Sigmoid colon (tissue), 7 donors: ENCODE measurements around the gene FADS3. TPM values are rescaled to one million over a fixed set of nuclear protein-coding genes. Genes with fewer than 3 reads are reported as not detected.

Experiments
- DNase-seq: peaks from one replicate; pipeline ENCODE4 v3.0.0-alpha.2; 2019
- H3K27ac ChIP-seq, 4 donors: fragments of 200-600 bp; sonication (generic); one replicate each; pipeline ENCODE4 v1.5.1; 2016 to 2019; ENCODE audit warnings: mild to moderate bottlenecking in 1 of 4
- H3K27me3 ChIP-seq, 3 donors: fragments of 200-600 bp; sonication (generic); one replicate each; pipeline ENCODE4 v1.5.1; 2019; ENCODE audit warnings: mild to moderate bottlenecking in 1 of 3
- H3K36me3 ChIP-seq, 4 donors: fragments of 200-600 bp; sonication (generic); one replicate each; pipeline ENCODE4 v1.5.1; 2016 to 2019
- H3K4me1 ChIP-seq, 4 donors: fragments of 200-600 bp; sonication (generic); one replicate each; pipeline ENCODE4 v1.5.1; 2017 to 2019
- H3K4me3 ChIP-seq, 4 donors: fragments of 200-600 bp; sonication (generic); one replicate each; pipeline ENCODE4 v1.5.1; 2017 to 2019; ENCODE audit warnings: mild to moderate bottlenecking in 2 of 4, moderate library complexity in 1 of 4
- H3K9me3 ChIP-seq, 4 donors: fragments of 200-600 bp in 3 of 4; sonication (generic) in 3 of 4; one replicate each; pipeline versions ENCODE4 v1.5.1 to v1.6.1; 2013 to 2019
- EP300 ChIP-seq, 4 donors: sonication (generic); formaldehyde crosslinking; IDR thresholded peaks; one replicate each; pipeline ENCODE4 v1.6.1; 2017; ENCODE audit warnings: antibody characterized with exemption in 4 of 4
- POLR2A ChIP-seq, 2 donors: fragments of 450-650 bp; IDR thresholded peaks; one replicate each; pipeline ENCODE4 v1.6.1; 2016; ENCODE audit warnings: antibody characterized with exemption in 2 of 2, mild to moderate bottlenecking in 2 of 2, moderate library complexity in 2 of 2
- POLR2AphosphoS5 ChIP-seq, 4 donors: sonication (generic); formaldehyde crosslinking; IDR thresholded peaks; one replicate each; pipeline ENCODE4 v1.6.1; 2017; ENCODE audit warnings: antibody characterized with exemption in 4 of 4
- WGBS, 2 donors: extraction: QIAGEN DNeasy Blood & Tissue Kit; methylation state at CpG; one replicate each; pipeline ENCODE4 v1.1.7; 2013; 5-methylcytosine and 5-hydroxymethylcytosine counted together
- intact Hi-C: fragments of 100-400 bp; cut with DNase I; formaldehyde crosslinking; loops from one replicate; pipeline ENCODE4 v1.15.1; 2023
- polyA plus RNA-seq, 3 donors: library from polyadenylated mRNA; stranded (reverse); fragments of 200-250 nt; gene quantifications; one replicate each; pipeline ENCODE4 v1.2.3, GENCODE V29; 2013
- small RNA-seq, 3 donors: library from RNA; depleted of rRNA; stranded (forward); fragments of <200 nt; gene quantifications; one replicate each; pipeline ENCODE3, GENCODE V24; 2016
- total RNA-seq, 4 donors: library from RNA; depleted of rRNA; stranded (reverse); fragments of >200 nt; gene quantifications; one replicate each; pipeline ENCODE4 v1.1.0, GENCODE V29; 2016
- TF ChIP-seq, protein P1 (sequence below), 4 experiments: fragments of 450-650 bp in 3 of 4; fragments of 200-600 bp in 1 of 4; IDR thresholded peaks; one replicate each; pipeline ENCODE4 v1.5.1; 2016 to 2019; ENCODE audit warnings: antibody characterized with exemption in 4 of 4, mild to moderate bottlenecking in 3 of 4, moderate library complexity in 2 of 4
- donor health status: healthy with polysubstance abuse.
- donor health status: Bipolar disorder and iron deficiency.
- donor health status: healthy.

The FADS3 gene
- total and polyA plus RNA-seq, 7 donors, result 1.4 to 57.9 (median 21.5) TPM

DNA sequence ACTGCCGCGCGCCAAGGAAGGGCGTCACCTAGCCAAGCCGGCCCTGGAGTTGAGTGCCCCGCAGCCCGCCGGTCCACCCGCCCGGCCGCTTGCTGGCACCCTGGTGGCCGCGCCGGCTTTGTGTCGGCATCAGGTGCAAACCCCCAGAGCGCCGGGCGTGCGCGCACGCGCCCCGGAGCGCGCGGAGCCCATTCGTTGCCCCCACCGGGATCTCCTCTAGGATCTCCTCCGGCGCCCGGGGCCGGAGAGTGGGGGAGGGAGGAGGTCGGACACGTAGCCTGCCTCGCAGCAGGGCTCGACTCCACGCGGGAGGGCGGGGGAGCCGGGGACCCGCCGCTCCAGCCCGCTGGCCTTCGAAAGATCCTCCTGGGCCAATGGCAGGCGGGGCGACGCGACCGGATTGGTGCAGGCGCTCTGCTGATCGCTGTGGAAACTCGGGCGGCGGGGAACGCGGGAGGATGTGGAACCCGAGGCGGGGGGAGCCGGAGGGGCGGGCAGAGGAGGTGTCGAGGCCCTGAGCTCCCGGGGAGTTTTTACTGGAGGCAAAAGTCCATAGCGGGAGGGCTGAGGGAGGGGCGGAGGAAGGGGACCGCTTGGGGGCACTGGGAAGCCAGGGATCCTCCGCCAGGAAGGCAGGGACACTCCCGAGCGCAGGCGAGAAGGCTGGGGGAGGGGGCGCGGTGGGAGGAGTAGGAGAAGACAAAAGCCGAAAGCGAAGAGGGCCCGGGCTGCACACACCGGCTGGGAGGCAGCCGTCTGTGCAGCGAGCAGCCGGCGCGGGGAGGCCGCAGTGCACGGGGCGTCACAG is 63.6 kb downstream of the FADS3 start, which contains the start of gene FADS2:
Gene FADS2, plus strand, starts transcription at position 730 of the 808 bp plus-strand sequence. CDS start 91 bp downstream, outside the sequence.
- H3K27ac ChIP-seq, result peak within 1 kb of the TSS; percentile 80 to 86 (median 80)
- peaks cover 0 to 55% (median 43%) of the 10 kb centered on the region in 4 donors for H3K4me1 ChIP-seq
- no peaks in the 10 kb centered on the region for H3K27me3 ChIP-seq
- H3K9me3 ChIP-seq, result no peaks in the 10 kb centered on the region
- TF ChIP-seq, protein P1, sequence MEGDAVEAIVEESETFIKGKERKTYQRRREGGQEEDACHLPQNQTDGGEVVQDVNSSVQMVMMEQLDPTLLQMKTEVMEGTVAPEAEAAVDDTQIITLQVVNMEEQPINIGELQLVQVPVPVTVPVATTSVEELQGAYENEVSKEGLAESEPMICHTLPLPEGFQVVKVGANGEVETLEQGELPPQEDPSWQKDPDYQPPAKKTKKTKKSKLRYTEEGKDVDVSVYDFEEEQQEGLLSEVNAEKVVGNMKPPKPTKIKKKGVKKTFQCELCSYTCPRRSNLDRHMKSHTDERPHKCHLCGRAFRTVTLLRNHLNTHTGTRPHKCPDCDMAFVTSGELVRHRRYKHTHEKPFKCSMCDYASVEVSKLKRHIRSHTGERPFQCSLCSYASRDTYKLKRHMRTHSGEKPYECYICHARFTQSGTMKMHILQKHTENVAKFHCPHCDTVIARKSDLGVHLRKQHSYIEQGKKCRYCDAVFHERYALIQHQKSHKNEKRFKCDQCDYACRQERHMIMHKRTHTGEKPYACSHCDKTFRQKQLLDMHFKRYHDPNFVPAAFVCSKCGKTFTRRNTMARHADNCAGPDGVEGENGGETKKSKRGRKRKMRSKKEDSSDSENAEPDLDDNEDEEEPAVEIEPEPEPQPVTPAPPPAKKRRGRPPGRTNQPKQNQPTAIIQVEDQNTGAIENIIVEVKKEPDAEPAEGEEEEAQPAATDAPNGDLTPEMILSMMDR (IDR thresholded peaks at IDR 0.05), result no peak
- peak in 3 of 4 donors; percentile 55 to 81 (median 67) for TF ChIP-seq POLR2AphosphoS5 (IDR thresholded peaks at IDR 0.05)
- peak; percentile 31 to 39 for TF ChIP-seq POLR2A (IDR thresholded peaks at IDR 0.05)
- H3K36me3 ChIP-seq, result no peaks in the 10 kb centered on the region
- peak within 1 kb of the TSS; percentile 22 to 71 (median 56) for H3K4me3 ChIP-seq
- 1% methylated on average over 83 of the region's 83 CpGs for WGBS, 2 donors
- intact Hi-C loops, result no loop called here
- DNase-seq, result peak; percentile 92

DNA sequence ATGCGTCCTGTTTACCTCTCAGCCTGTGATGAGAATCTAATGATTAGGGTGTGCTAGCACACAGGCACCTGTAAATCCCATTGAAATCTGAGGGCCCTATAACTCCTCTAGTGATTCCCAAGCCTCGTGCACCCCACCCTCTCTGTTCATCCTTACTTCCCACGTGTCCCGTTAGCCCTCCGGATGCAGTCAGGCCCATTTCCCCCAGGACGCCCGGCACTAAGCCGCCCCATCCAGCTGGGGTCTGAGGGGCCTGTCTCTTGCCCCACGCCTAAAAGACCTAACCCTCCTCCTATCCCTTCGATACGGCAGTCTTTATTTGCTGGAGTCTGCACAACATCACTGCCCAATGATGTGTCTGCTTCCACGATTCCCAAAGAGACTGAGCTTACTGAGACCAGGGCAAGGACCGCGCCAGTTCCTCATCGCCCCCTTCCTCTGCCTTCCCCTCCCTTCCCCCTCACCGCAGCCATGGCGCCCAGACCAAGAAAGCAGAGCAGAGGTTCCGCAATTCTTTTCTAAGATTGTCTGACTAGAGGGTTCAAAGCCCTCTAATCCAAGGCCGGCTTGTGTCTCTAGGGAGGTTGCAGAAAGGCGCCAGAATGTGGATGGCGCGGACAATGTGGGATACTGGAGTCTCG is 64.3 kb downstream of the FADS3 start:
- intact Hi-C loops, result no loop called here
- peak overlapping the region; percentile 22 to 71 (median 56) for H3K4me3 ChIP-seq
- H3K27me3 ChIP-seq, result no peaks in the 10 kb centered on the region
- TF ChIP-seq EP300 (IDR thresholded peaks at IDR 0.05) (no peak), POLR2AphosphoS5 (IDR thresholded peaks at IDR 0.05) (no peak), POLR2A (IDR thresholded peaks at IDR 0.05) (no peak)
- WGBS, 2 donors, result 19 to 36% methylated on average over 23 of the region's 23 CpGs
- DNase-seq, result no peak
- H3K4me1 ChIP-seq, result peaks cover 0 to 54% (median 43%) of the 10 kb centered on the region in 4 donors
- peak overlapping the region; percentile 80 to 86 (median 80) for H3K27ac ChIP-seq
- no peaks in the 10 kb centered on the region for H3K36me3 ChIP-seq
- no peaks in the 10 kb centered on the region for H3K9me3 ChIP-seq

Small RNA genes lying within 50 kb of the gene (small RNA-seq; reads per million reads assigned to genes)
- gene MIR6746 (0 reads per million in 3 donors), gene RNU6-1243P (0 reads per million in 3 donors)

Other genes with a start within 250 kb of the FADS3 start
- gene DAGLA, start 211.2 kb downstream of the FADS3 start, total RNA-seq, result 1 to 10 TPM; 1.8 to 4.2 (median 2.0) TPM
- 1 to 10 TPM; 1.8 to 6.2 (median 2.4) TPM for gene DAGLA, start 211.2 kb downstream of the FADS3 start, polyA plus RNA-seq
- gene MYRF, start 138.9 kb downstream of the FADS3 start, total RNA-seq, result under 1 TPM; under 0.01 to 0.83 (median 0.60) TPM
- 1 to 10 TPM in 2 of 3 donors, under 1 TPM in 1; 0.46 to 6.4 (median 1.8) TPM for gene MYRF, start 138.9 kb downstream of the FADS3 start, polyA plus RNA-seq
- 10 to 100 TPM; 39.9 to 64.7 (median 57.4) TPM for gene TMEM258, start 98.9 kb downstream of the FADS3 start, total RNA-seq
- gene TMEM258, start 98.9 kb downstream of the FADS3 start, polyA plus RNA-seq, result 100 to 1,000 TPM; 139 to 224 (median 148) TPM
- 1 to 10 TPM; 5.3 to 8.0 (median 7.0) TPM for gene FEN1, start 98.6 kb downstream of the FADS3 start, total RNA-seq
- 10 to 100 TPM in 2 of 3 donors, 1 to 10 TPM in 1; 4.2 to 39.1 (median 11.3) TPM for gene FEN1, start 98.6 kb downstream of the FADS3 start, polyA plus RNA-seq
- gene FADS1, start 74.5 kb downstream of the FADS3 start, total RNA-seq, result 10 to 100 TPM; 11.8 to 17.7 (median 16.6) TPM
- 10 to 100 TPM in 1 of 3 donors, 1 to 10 TPM in 2; 1.2 to 12.6 (median 2.1) TPM for gene FADS1, start 74.5 kb downstream of the FADS3 start, polyA plus RNA-seq
- 10 to 100 TPM in 3 of 4 donors, 1 to 10 TPM in 1; 4.1 to 45.4 (median 25.5) TPM for gene FADS2, start 63.2 kb downstream of the FADS3 start, total RNA-seq
- gene FADS2, start 63.2 kb downstream of the FADS3 start, polyA plus RNA-seq, result 10 to 100 TPM in 1 of 3 donors, 1 to 10 TPM in 2; 3.6 to 50.2 (median 3.7) TPM
- gene RAB3IL1, start 26.0 kb upstream of the FADS3 start, total RNA-seq, result 10 to 100 TPM; 12.1 to 23.7 (median 19.6) TPM
- 10 to 100 TPM in 1 of 3 donors, 1 to 10 TPM in 2; 5.1 to 21.6 (median 7.0) TPM for gene RAB3IL1, start 26.0 kb upstream of the FADS3 start, polyA plus RNA-seq
- gene BEST1, start 58.8 kb upstream of the FADS3 start, total RNA-seq, result 1 to 10 TPM in 3 of 4 donors, under 1 TPM in 1; 0.83 to 5.3 (median 3.3) TPM
- gene BEST1, start 58.8 kb upstream of the FADS3 start, polyA plus RNA-seq, result 1 to 10 TPM; 3.2 to 9.6 (median 7.6) TPM
- gene FTH1, start 76.1 kb upstream of the FADS3 start, total RNA-seq, result 1,000 to 10,000 TPM; 1,709 to 2,375 (median 1,954) TPM
- over 10,000 TPM in 2 of 3 donors, 1,000 to 10,000 TPM in 1; 6,007 to 20,022 (median 13,142) TPM for gene FTH1, start 76.1 kb upstream of the FADS3 start, polyA plus RNA-seq
- 10 to 100 TPM in 1 of 4 donors, 1 to 10 TPM in 3; 5.4 to 25.3 (median 8.9) TPM for gene INCENP, start 232.5 kb upstream of the FADS3 start, total RNA-seq
- 10 to 100 TPM in 1 of 3 donors, 1 to 10 TPM in 2; 4.2 to 21.6 (median 5.3) TPM for gene INCENP, start 232.5 kb upstream of the FADS3 start, polyA plus RNA-seq